ENCODE data around the gene MRPS6. TPM values are rescaled to one million over a fixed set of nuclear protein-coding genes. Genes with fewer than 3 reads are reported as not detected.

Gene MRPS6
- total RNA-seq, 1 experiment from 2014 or later = 32.8 TPM

- DNase-seq (no peak), ATAC-seq (no peak)
- H3K4me2 ChIP-seq (ENCODE audit: low read length) = no peak overlapping the region
- H3K4me1 ChIP-seq (ENCODE audit: insufficient read depth, low read length) = no peaks in the 10 kb centered on the region
- H3K4me3 ChIP-seq (ENCODE audit: low read length) = no peak overlapping the region
- peaks cover 19% of the 10 kb centered on the region for H3K79me2 ChIP-seq (ENCODE audit: low read length)
- no peak for TF ChIP-seq CTCF (conservative IDR thresholded peaks at IDR 0.05; ENCODE audit: low read depth, low read length)
- TF ChIP-seq EZH2phosphoT487 (IDR thresholded peaks at IDR 0.05; ENCODE audit: borderline replicate concordance, low read length) = no peak
- TF ChIP-seq EZH2 (IDR thresholded peaks at IDR 0.05; ENCODE audit: low read length, unreplicated experiment) = no peak
- H3F3A ChIP-seq (ENCODE audit: low read length, unreplicated experiment) = no peaks in the 10 kb centered on the region
- H3K36me3 ChIP-seq (ENCODE audit: low read depth, low read length) = peaks cover 44% of the 10 kb centered on the region
- H3K9me3 ChIP-seq (ENCODE audit: low read length) = no peaks in the 10 kb centered on the region
- no peaks in the 10 kb centered on the region for H3K9me2 ChIP-seq (replicated peaks; ENCODE audit: low read length)
- intact Hi-C loops (cut with micrococcal nuclease) = no loop called here
- BruUV-seq (replicated peaks) = no TSS peak
- ChIA-PET CTCF (no interaction called here), POLR2A (ENCODE audit: unreplicated experiment) (no interaction called here)
- H4K20me1 ChIP-seq (ENCODE audit: low read length) = no peaks in the 10 kb centered on the region
- H3K9ac ChIP-seq (ENCODE audit: low read length) = no peak overlapping the region
- no peak overlapping the region for H2AFZ ChIP-seq (ENCODE audit: low read length)
- no peaks in the 10 kb centered on the region for H3K27me3 ChIP-seq (ENCODE audit: low read length)
- H3K27ac ChIP-seq (ENCODE audit: low read length) = no peak overlapping the region
Observed at GRCh38 chr21:34143685-34144182, 70.4 kb downstream of the MRPS6 start.

- peaks cover 44% of the 10 kb centered on the region for H3K36me3 ChIP-seq (ENCODE audit: low read depth, low read length)
- H4K20me1 ChIP-seq (ENCODE audit: low read length) = no peaks in the 10 kb centered on the region
- no peak for TF ChIP-seq EZH2phosphoT487 (IDR thresholded peaks at IDR 0.05; ENCODE audit: borderline replicate concordance, low read length)
- no peak for TF ChIP-seq CTCF (conservative IDR thresholded peaks at IDR 0.05; ENCODE audit: low read depth, low read length)
- no peak for TF ChIP-seq EZH2 (IDR thresholded peaks at IDR 0.05; ENCODE audit: low read length, unreplicated experiment)
- no peaks in the 10 kb centered on the region for H3F3A ChIP-seq (ENCODE audit: low read length, unreplicated experiment)
- CTCF ChIA-PET = no interaction called here
- DNase-seq (no peak), ATAC-seq (no peak)
- H3K27me3 ChIP-seq (ENCODE audit: low read length) = no peaks in the 10 kb centered on the region
- no peak overlapping the region for H3K4me2 ChIP-seq (ENCODE audit: low read length)
- H3K4me1 ChIP-seq (ENCODE audit: insufficient read depth, low read length) = no peaks in the 10 kb centered on the region
- H3K9me3 ChIP-seq (ENCODE audit: low read length) = no peaks in the 10 kb centered on the region
- H3K79me2 ChIP-seq (ENCODE audit: low read length) = peaks cover 18% of the 10 kb centered on the region
- H3K9me2 ChIP-seq (replicated peaks; ENCODE audit: low read length) = no peaks in the 10 kb centered on the region
- H3K4me3 ChIP-seq (ENCODE audit: low read length) = no peak overlapping the region
- H3K27ac ChIP-seq (ENCODE audit: low read length) = no peak overlapping the region
- intact Hi-C loops (cut with micrococcal nuclease) = no loop called here
- no peak overlapping the region for H2AFZ ChIP-seq (ENCODE audit: low read length)
- BruUV-seq (replicated peaks) = no TSS peak
- no peak overlapping the region for H3K9ac ChIP-seq (ENCODE audit: low read length)
- POLR2A ChIA-PET (ENCODE audit: unreplicated experiment) = no interaction called here
Observed at GRCh38 chr21:34144224-34144623, 70.8 kb downstream of the MRPS6 start.

GRCh38 chr21:34147792-34148418, 74.5 kb downstream of the MRPS6 start:
- TF ChIP-seq EZH2phosphoT487 (IDR thresholded peaks at IDR 0.05; ENCODE audit: borderline replicate concordance, low read length) = no peak
- TF ChIP-seq EZH2 (IDR thresholded peaks at IDR 0.05; ENCODE audit: low read length, unreplicated experiment) = no peak
- no peak for TF ChIP-seq CTCF (conservative IDR thresholded peaks at IDR 0.05; ENCODE audit: low read depth, low read length)
- Histone ChIP-seq H3K9ac (ENCODE audit: low read length) (no peak overlapping the region), H3K4me1 (ENCODE audit: insufficient read depth, low read length) (no peaks in the 10 kb centered on the region), H2AFZ (ENCODE audit: low read length) (no peak overlapping the region), H3K27ac (ENCODE audit: low read length) (no peak overlapping the region), H3K9me2 (replicated peaks; ENCODE audit: low read length) (no peaks in the 10 kb centered on the region), H3K36me3 (ENCODE audit: low read depth, low read length) (peaks cover 23% of the 10 kb centered on the region), H3K27me3 (ENCODE audit: low read length) (no peaks in the 10 kb centered on the region), H3K4me3 (ENCODE audit: low read length) (no peak overlapping the region), H3K4me2 (ENCODE audit: low read length) (no peak overlapping the region), H3K79me2 (ENCODE audit: low read length) (no peaks in the 10 kb centered on the region), H3F3A (ENCODE audit: low read length, unreplicated experiment) (no peaks in the 10 kb centered on the region), H3K9me3 (ENCODE audit: low read length) (no peaks in the 10 kb centered on the region), H4K20me1 (ENCODE audit: low read length) (no peaks in the 10 kb centered on the region)
- POLR2A ChIA-PET (ENCODE audit: unreplicated experiment) = interaction anchor here (0.6 kb wide), 1 partner anchor 27 kb away, joined by 5 read pairs; no protein-coding TSS in a partner anchor
- intact Hi-C loops (cut with micrococcal nuclease) = no loop called here
- BruUV-seq (replicated peaks) = no TSS peak
- DNase-seq (no peak), ATAC-seq (no peak)
- CTCF ChIA-PET = no interaction called here

Data from PC-3 (cell line).